Astrocyte (in vitro differentiated cells and primary cell): ENCODE measurements around the gene CNGB1. TPM values are rescaled to one million over a fixed set of nuclear protein-coding genes. Genes with fewer than 3 reads are reported as not detected.

Experiments used
- DNase-seq: peaks from one replicate; pipeline ENCODE4 v3.0.0-alpha.2; 2010; ENCODE audit warnings: low read depth
- FAIRE-seq: peaks from 2 replicates; lab custom pipeline; 2011; peaks lifted over from hg19 to GRCh38; lab: Jason Lieb, UNC
- H2AFZ ChIP-seq: 2 replicates; pipeline ENCODE4 v1.6.0; 2012; ENCODE audit warnings: low read depth, low read length, inconsistent platforms
- H3K27ac ChIP-seq: 2 replicates; pipeline ENCODE4 v1.5.1; 2011; ENCODE audit warnings: low read depth, low read length, inconsistent platforms
- H3K27me3 ChIP-seq: 2 replicates; pipeline ENCODE4 v1.6.0; 2011; ENCODE audit warnings: low read length, inconsistent platforms; ENCODE audit not compliant: insufficient read depth
- H3K36me3 ChIP-seq: 2 replicates; pipeline ENCODE4 v1.5.1; 2011; ENCODE audit warnings: low read length, inconsistent platforms; ENCODE audit not compliant: insufficient read depth
- H3K4me1 ChIP-seq: 2 replicates; pipeline ENCODE4 v1.5.1; 2011; ENCODE audit warnings: low read length, inconsistent platforms; ENCODE audit not compliant: insufficient read depth
- H3K4me2 ChIP-seq: 2 replicates; pipeline ENCODE4 v1.6.0; 2012; ENCODE audit warnings: low read length, inconsistent platforms
- H3K4me3 ChIP-seq: 2 replicates; pipeline ENCODE4 v1.5.1; 2011; ENCODE audit warnings: low read depth, mild to moderate bottlenecking, low read length, inconsistent platforms; ENCODE audit not compliant: insufficient read depth
- H3K79me2 ChIP-seq: 2 replicates; pipeline ENCODE4 v1.6.0; 2012; ENCODE audit warnings: mild to moderate bottlenecking, low read length, inconsistent platforms; ENCODE audit not compliant: insufficient read depth
- H3K9ac ChIP-seq: 2 replicates; pipeline ENCODE4 v1.6.0; 2012; ENCODE audit warnings: mild to moderate bottlenecking, low read length, inconsistent platforms
- H3K9me3 ChIP-seq: 2 replicates; pipeline ENCODE4 v1.5.1; 2012; ENCODE audit warnings: low read depth, mild to moderate bottlenecking, low read length, inconsistent platforms; ENCODE audit not compliant: insufficient read depth
- H4K20me1 ChIP-seq: 2 replicates; pipeline ENCODE4 v1.6.0; 2012; ENCODE audit warnings: low read length, inconsistent platforms; ENCODE audit not compliant: insufficient read depth
- H3K27ac Mint-ChIP-seq: one replicate; pipeline ENCODE4 v1.8.0; 2021; ENCODE audit warnings: mild to moderate bottlenecking, mixed read lengths; ENCODE audit not compliant: unreplicated experiment
- H3K27me3 Mint-ChIP-seq: one replicate; pipeline ENCODE4 v1.8.0; 2021; ENCODE audit warnings: low read depth, mixed read lengths; ENCODE audit not compliant: unreplicated experiment
- H3K36me3 Mint-ChIP-seq: one replicate; pipeline ENCODE4 v1.8.0; 2021; ENCODE audit warnings: low read depth, mixed read lengths; ENCODE audit not compliant: unreplicated experiment
- H3K4me1 Mint-ChIP-seq: one replicate; pipeline ENCODE4 v1.8.0; 2021; ENCODE audit warnings: low read depth, mixed read lengths; ENCODE audit not compliant: unreplicated experiment
- H3K4me3 Mint-ChIP-seq: one replicate; pipeline ENCODE4 v1.8.0; 2021; ENCODE audit warnings: mild to moderate bottlenecking, moderate library complexity, mixed read lengths; ENCODE audit not compliant: unreplicated experiment
- H3K9me3 Mint-ChIP-seq: one replicate; pipeline ENCODE4 v1.8.0; 2021; ENCODE audit warnings: mild to moderate bottlenecking, mixed read lengths; ENCODE audit not compliant: unreplicated experiment
- CTCF ChIP-seq: IDR thresholded peaks from 2 replicates; pipeline ENCODE4 v1.5.1; 2011; ENCODE audit warnings: low read depth, mild to moderate bottlenecking, inconsistent platforms, low read length, moderate library complexity; ENCODE audit not compliant: insufficient read depth
- EZH2 ChIP-seq: IDR thresholded peaks from 2 replicates; pipeline ENCODE4 v1.6.1; 2012; ENCODE audit warnings: mild to moderate bottlenecking, low read length, inconsistent platforms; ENCODE audit not compliant: insufficient read depth
- total RNA-seq: library from RNA; stranded (reverse); gene quantifications from 2 replicates; pipeline ENCODE4 v1.2.1, GENCODE V29; 2021

The CNGB1 gene
- total RNA-seq, 1 donor from 2014 or later = not detected

- Mint-ChIP-seq H3K4me3 (no peak overlapping the region), H3K27me3 (peaks cover 30% of the 10 kb centered on the region), H3K4me1 (no peaks in the 10 kb centered on the region), H3K36me3 (no peaks in the 10 kb centered on the region), H3K27ac (no peak overlapping the region), H3K9me3 (peaks cover 4% of the 10 kb centered on the region)
- DNase-seq (no peak), FAIRE-seq (no peak)
- H3K9ac ChIP-seq = no peak overlapping the region
- H3K79me2 ChIP-seq = no peaks in the 10 kb centered on the region
- no peaks in the 10 kb centered on the region for H3K9me3 ChIP-seq
- TF ChIP-seq EZH2 (no peak), CTCF (no peak)
- H3K27ac ChIP-seq = no peak overlapping the region
- no peaks in the 10 kb centered on the region for H3K36me3 ChIP-seq
- H3K4me3 ChIP-seq = no peak overlapping the region
- H3K27me3 ChIP-seq = peaks cover 10% of the 10 kb centered on the region
- no peaks in the 10 kb centered on the region for H3K4me1 ChIP-seq
- no peak overlapping the region for H3K4me2 ChIP-seq
- no peaks in the 10 kb centered on the region for H4K20me1 ChIP-seq
- no peak overlapping the region for H2AFZ ChIP-seq
These were observed 44.9 kb downstream of the CNGB1 start for GRCh38 chr16:57926041-57926440.

- Histone ChIP-seq H3K27me3 (peaks cover 10% of the 10 kb centered on the region), H3K4me1 (no peaks in the 10 kb centered on the region), H2AFZ (no peak overlapping the region), H3K9me3 (no peaks in the 10 kb centered on the region), H3K36me3 (no peaks in the 10 kb centered on the region), H3K27ac (no peak overlapping the region), H4K20me1 (no peaks in the 10 kb centered on the region), H3K4me2 (no peak overlapping the region), H3K9ac (no peak overlapping the region), H3K4me3 (no peak overlapping the region), H3K79me2 (no peaks in the 10 kb centered on the region)
- FAIRE-seq (no peak), DNase-seq (no peak)
- Mint-ChIP-seq H3K36me3 (no peaks in the 10 kb centered on the region), H3K27ac (no peak overlapping the region), H3K27me3 (peaks cover 34% of the 10 kb centered on the region), H3K9me3 (peaks cover 4% of the 10 kb centered on the region), H3K4me3 (no peak overlapping the region), H3K4me1 (no peaks in the 10 kb centered on the region)
- TF ChIP-seq CTCF (no peak), EZH2 (no peak)
These were observed 45.6 kb downstream of the CNGB1 start for GRCh38 chr16:57925310-57925709.

GRCh38 chr16:57924514-57924913 is 46.4 kb downstream of the CNGB1 start:
- Histone ChIP-seq H3K36me3 (no peaks in the 10 kb centered on the region), H4K20me1 (no peaks in the 10 kb centered on the region), H3K9me3 (no peaks in the 10 kb centered on the region), H3K79me2 (no peaks in the 10 kb centered on the region), H3K27ac (no peak overlapping the region), H3K4me2 (no peak overlapping the region), H3K9ac (no peak overlapping the region), H2AFZ (no peak overlapping the region), H3K4me1 (no peaks in the 10 kb centered on the region), H3K4me3 (no peak overlapping the region), H3K27me3 (peaks cover 13% of the 10 kb centered on the region)
- FAIRE-seq = no peak
- peaks cover 6% of the 10 kb centered on the region for H3K9me3 Mint-ChIP-seq
- H3K4me1 Mint-ChIP-seq = no peaks in the 10 kb centered on the region
- peaks cover 41% of the 10 kb centered on the region for H3K27me3 Mint-ChIP-seq
- DNase-seq = no peak
- no peak overlapping the region for H3K27ac Mint-ChIP-seq
- H3K4me3 Mint-ChIP-seq = no peak overlapping the region
- no peak for TF ChIP-seq EZH2
- TF ChIP-seq CTCF = no peak
- H3K36me3 Mint-ChIP-seq = no peaks in the 10 kb centered on the region
